ENCODE results near the gene TPSAB1. TPM values are rescaled to one million over a fixed set of nuclear protein-coding genes. Genes with fewer than 3 reads are reported as not detected.

TPSAB1 gene
- total RNA-seq, 4 donors from 2014 or later = 3.9 to 96.2 (median 14.2) TPM

GRCh38 chr16:1215574-1216295, 24.8 kb upstream of the TPSAB1 start:
- Histone ChIP-seq H3K4me3 (no peak overlapping the region), H3K9me3 (no peaks in the 10 kb centered on the region), H3K27ac (no peak overlapping the region), H3K36me3 (no peaks in the 10 kb centered on the region), H3K27me3 (no peaks in the 10 kb centered on the region), H3K4me1 (no peaks in the 10 kb centered on the region)
- TF ChIP-seq, protein P1, sequence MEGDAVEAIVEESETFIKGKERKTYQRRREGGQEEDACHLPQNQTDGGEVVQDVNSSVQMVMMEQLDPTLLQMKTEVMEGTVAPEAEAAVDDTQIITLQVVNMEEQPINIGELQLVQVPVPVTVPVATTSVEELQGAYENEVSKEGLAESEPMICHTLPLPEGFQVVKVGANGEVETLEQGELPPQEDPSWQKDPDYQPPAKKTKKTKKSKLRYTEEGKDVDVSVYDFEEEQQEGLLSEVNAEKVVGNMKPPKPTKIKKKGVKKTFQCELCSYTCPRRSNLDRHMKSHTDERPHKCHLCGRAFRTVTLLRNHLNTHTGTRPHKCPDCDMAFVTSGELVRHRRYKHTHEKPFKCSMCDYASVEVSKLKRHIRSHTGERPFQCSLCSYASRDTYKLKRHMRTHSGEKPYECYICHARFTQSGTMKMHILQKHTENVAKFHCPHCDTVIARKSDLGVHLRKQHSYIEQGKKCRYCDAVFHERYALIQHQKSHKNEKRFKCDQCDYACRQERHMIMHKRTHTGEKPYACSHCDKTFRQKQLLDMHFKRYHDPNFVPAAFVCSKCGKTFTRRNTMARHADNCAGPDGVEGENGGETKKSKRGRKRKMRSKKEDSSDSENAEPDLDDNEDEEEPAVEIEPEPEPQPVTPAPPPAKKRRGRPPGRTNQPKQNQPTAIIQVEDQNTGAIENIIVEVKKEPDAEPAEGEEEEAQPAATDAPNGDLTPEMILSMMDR (IDR thresholded peaks at IDR 0.05) = no peak
- TF ChIP-seq POLR2A (IDR thresholded peaks at IDR 0.05) = no peak
- intact Hi-C loops (cut with DNase I; ENCODE audit: low total_unique reads) = no loop called here
- DNase-seq = no peak

- no peak for TF ChIP-seq POLR2A (IDR thresholded peaks at IDR 0.05)
- TF ChIP-seq, protein P1 (IDR thresholded peaks at IDR 0.05) = no peak
- intact Hi-C loops (cut with DNase I; ENCODE audit: low total_unique reads) = no loop called here
- no peaks in the 10 kb centered on the region for H3K36me3 ChIP-seq
- no peaks in the 10 kb centered on the region for H3K9me3 ChIP-seq
- no peaks in the 10 kb centered on the region for H3K4me1 ChIP-seq
- DNase-seq = no peak
- H3K4me3 ChIP-seq = no peak overlapping the region
- H3K27me3 ChIP-seq = no peaks in the 10 kb centered on the region
- no peak overlapping the region for H3K27ac ChIP-seq
Measured at GRCh38 chr16:1216296-1216619, 24.2 kb upstream of the TPSAB1 start.

GRCh38 chr16:1216681-1217400, 23.7 kb upstream of the TPSAB1 start:
- H3K4me3 ChIP-seq = no peak overlapping the region
- H3K4me1 ChIP-seq = no peaks in the 10 kb centered on the region
- no peaks in the 10 kb centered on the region for H3K36me3 ChIP-seq
- intact Hi-C loops (cut with DNase I; ENCODE audit: low total_unique reads) = no loop called here
- H3K27me3 ChIP-seq = no peaks in the 10 kb centered on the region
- DNase-seq = no peak
- no peak overlapping the region for H3K27ac ChIP-seq
- H3K9me3 ChIP-seq = no peaks in the 10 kb centered on the region
- TF ChIP-seq POLR2A (IDR thresholded peaks at IDR 0.05) = no peak
- TF ChIP-seq, protein P1 (IDR thresholded peaks at IDR 0.05) = no peak

DNA sequence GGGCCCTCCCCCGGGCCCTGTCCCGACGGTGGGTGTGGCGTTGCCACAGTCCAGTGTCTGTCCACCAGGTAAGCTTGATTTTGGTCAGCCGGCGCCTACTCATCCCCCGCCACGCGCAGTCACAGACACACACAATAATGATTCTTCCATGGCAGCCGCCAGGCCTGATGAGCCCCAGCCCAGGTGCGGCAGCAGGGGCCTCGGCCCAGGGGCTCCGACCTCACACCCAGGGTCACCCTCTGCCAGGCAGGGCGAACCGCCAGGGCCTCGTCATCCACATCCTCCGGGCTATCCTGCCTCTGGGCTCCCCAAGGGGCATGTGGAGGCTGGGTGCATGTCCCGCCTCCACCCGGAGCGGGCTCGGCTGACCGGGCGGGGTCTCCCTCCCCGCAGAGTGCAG, 23.0 kb upstream of the TPSAB1 start:
- Histone ChIP-seq H3K36me3 (no peaks in the 10 kb centered on the region), H3K9me3 (no peaks in the 10 kb centered on the region), H3K4me1 (no peaks in the 10 kb centered on the region), H3K4me3 (no peak overlapping the region), H3K27me3 (no peaks in the 10 kb centered on the region), H3K27ac (no peak overlapping the region)
- DNase-seq = no peak
- TF ChIP-seq, protein P1 (IDR thresholded peaks at IDR 0.05) = no peak
- TF ChIP-seq POLR2A (IDR thresholded peaks at IDR 0.05) = no peak
- intact Hi-C loops (cut with DNase I; ENCODE audit: low total_unique reads) = no loop called here

All from uterus (tissue), 4 donors.